GM18499 (cell line): ENCODE data around the gene COMT.
"Not testable (repeated sequence)": the region's sequence is repeated elsewhere in the genome, so short reads cannot be mapped to it uniquely, and the experiment has no call there.

Experiments used
- ATAC-seq: cut with Tn5 transposase; IDR thresholded peaks from one replicate; pipeline ENCODE4 v1.9.1; 2021; ENCODE audit warnings: moderate number of reproducible peaks; ENCODE audit not compliant: insufficient read depth, unreplicated experiment

COMT gene

DNA sequence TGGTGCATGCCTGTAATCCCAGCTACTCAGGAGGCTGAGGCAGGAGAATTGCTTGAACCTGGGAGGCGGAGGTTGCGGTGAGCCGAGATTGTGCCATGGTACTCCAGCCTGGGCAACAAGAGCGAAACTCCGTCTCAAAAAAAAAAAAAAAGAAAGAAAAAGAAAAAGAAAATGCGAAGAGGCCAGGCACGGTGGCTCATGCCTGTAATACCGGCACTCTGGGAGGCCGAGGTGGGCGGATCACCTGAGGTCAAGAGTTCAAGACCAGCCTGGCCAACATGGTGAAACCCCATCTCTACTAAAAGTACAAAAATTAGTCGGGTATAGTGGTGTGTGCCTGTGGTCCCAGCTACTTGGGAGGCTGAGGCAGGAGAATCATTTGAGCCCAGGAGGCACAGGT is 15.5 kb upstream of the COMT start:
- not testable (repeated sequence) for ATAC-seq

DNA sequence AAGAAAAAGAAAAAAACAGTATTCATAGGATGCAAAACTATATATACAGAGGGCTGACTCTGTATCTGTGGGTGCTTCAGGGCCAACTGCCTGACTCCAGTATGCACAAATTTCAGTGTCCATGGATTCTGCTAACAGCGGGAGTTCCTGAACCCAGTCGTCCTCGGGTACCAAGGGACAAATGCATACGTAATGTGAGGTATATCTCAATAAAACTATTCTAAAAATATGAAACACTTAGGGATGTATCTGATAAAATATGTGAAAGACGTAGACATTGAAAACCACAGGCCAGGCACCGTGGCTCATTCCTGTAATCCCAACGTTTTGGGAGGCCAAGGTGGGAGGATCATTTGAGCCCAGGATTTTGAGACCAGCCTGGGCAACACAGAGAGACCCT is 13.9 kb upstream of the COMT start:
- ATAC-seq, result no peak

DNA sequence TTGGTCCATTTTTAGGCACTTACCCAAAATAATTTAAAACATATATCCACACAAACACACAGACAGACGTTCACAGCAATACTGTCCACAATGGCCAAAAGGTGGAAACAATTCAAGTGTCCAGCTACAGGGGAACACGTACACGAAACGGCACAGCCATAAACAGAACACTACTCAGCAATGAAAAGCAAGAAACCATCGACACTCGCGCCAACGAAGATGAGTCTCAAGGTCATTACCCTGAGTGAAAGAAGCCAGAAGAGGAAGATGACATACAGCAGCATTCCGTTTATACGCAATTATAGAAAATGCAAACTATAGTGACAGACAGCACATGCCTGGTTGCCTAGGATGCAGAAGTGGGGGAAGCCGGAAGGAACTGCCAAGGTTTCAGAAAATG is 13.4 kb upstream of the COMT start:
- ATAC-seq, result no peak

DNA sequence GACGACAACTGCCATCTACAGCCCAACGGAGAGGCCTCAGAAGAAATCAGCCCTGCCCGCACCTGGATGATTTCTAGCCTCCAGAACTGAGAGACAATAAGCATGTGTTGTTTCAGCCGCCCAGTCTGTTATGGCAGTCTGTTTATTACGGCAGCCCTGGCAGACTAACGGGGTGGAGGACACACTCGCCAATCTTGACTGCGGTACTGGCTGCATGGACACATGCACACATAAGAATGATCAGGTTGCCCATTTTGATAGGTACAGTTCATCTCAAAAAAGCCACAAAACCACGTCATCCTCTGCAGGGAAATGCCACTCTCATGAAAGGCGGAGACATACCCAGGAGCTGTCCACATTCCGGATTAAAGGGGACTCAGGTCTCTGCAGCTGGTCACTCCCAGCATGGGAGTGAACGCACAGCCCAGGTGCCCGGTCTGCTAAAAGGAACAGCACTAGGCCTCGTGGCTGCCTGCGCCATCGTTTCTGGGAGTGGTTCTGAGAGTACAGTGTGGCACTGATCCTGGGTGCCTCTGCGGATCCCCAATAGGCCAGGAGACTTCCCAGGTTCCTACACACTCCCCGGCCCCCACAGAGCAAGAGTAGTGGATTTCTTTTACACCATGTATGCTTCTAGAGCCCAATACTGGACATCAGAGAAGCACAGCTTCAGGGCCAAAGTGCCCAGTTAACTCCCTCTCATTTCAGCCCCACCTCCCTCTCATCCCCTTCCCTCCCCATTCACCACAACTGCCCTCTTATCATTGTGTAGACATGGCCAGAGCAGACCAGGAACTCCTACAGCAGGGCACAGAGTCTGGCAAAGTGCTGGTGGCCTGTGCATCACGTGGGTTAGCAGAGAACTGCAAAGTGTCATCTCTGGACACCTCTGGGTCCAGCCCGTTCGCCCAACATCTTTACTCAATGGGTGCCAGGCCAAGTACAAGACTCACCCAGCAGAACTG is 11.7 kb upstream of the COMT start:
- no peak for ATAC-seq

DNA sequence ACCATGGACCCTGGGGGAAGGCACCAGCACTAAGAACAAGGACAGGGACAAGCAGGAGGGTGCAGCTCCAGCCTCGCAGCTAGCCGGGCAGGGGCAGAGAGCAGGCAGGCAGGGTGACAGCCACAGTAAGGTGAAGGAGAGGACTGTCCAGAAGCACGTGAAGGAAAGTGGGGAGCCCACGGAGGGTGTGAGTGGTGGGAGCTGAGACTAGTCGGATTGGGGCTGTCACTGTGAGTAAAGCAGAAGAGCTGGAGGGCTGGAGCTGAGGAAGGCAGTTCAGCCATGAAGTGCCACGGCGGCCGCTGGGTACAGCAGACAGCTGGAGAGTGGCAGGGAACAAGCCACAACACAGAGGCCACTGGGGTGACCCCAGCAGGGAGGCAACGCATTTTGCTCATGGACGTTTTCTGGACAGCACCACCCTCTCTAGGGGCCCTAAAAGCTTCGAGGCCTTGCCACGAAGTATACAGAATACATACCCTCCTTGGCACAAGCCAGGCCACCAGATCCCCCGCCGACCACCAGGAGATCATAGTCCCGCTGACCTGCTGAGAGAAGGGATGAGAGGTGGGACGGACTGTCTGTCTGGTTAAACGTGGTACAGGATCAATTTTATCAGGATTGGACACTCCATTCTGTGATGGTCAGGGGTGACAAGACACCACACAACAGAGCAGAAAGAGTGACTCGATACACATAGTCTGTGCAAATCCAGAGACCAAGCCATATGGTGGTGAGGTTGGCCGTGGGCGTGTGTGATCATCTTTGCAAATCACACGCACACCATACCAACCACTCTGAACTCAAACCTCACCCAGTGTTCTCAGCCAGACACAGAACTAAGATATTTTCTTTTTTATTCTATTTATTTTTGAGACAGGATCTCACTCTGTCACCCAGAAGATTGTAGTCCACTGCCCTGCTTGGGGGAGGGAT is 10.8 kb upstream of the COMT start:
- no peak for ATAC-seq

DNA sequence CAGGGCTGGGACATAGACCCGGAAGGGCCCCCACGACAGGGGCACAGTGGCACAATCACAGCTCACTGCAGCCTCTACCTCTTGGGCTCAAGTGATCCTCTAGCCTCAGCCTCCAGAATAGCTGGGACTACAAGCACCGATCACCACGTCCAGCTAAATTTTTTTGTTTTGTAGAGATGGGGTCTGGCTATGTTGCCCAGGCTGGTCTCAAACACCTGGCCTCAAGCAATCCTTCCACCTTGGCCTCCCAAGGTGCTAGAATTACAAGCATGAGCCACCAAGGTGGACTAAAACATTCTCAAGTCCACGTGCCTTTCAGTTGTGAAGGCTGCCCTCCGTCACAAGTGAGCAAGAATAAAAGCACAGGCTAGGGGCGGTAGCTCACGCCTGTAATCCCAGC is 10.1 kb upstream of the COMT start:
- ATAC-seq, result no peak

DNA sequence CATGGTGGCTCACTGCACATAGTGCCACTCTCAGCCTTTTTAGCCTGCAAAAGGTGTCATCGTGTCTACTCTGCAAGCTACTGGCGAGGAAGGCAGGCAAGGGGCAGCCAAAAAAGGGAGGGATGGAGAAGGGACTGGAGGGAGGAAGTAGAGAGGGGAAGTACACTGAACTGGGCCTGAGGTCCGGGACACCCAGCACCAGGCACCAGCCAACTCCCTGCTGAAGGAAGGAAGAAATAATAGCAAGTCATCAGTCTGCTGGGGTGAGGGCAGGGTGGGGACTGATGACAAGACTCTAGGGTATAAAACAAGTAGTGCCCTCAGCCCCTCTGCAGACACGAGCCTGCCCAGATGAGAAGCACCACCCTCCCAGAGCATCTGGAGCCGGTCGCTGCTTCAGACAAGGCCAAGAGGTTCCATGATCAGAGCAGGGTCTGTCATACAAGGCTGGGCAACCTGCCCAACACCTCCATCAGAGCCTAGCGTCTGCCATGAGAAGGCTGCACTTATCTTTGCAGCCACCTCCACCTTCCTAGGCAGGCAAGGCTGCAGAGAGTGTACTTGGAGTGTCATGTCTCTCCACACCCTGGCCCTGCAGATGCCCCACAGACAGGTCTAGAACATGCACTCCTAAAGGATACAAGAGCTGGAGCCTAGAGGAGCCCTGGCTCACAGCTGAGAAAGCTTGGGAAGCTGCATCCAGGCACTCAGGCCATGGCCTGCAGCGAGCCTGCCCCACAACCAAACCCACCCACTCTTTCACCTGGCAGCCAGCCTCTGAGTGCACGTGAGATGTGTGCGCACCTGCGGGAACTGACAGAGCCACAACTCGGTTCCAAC is 9.0 kb upstream of the COMT start:
- ATAC-seq, result no peak

DNA sequence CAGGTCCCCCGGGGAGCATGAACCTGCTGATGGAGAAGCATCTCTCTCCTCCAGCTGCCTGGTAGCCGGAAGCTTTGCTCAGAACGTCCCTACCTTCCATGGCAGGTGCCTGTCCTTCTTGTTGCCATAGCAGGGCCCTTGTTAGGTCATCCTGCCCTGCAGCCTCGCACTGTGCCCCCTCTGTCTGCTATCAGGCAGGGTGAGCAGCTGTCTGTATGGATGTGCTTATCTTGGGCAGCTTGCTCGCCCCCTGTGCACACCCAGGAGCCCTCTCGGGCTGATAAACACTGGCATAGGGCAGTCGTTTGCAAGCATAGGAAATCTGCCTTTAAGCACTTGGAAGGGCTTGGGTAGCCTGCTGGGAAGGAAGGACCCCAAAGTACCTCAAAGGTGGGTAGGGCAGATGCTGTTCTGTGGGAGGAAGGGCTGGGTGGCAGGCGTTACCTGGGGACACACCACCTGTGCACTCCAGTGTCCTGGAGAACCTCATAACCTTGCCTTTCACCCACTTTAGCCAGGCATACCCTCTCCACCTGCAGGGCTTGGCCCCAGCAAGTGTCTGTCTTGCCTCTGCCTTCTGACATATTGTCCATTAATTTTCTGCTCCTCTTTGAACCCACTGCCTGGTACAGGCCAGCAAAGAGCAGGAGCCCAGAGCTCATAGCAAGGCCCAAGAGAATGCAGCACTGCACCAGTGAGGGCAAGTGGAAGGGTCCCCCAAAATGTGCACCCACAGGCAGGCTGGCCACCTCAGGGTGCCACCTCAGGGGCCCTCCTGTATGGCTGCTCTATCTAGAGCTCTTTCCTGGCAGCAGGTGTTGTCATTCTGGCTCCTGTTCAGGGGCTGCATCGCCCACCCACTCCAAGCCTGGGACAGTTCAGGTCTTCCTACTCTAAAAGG is 8.0 kb upstream of the COMT start:
- no peak for ATAC-seq

DNA sequence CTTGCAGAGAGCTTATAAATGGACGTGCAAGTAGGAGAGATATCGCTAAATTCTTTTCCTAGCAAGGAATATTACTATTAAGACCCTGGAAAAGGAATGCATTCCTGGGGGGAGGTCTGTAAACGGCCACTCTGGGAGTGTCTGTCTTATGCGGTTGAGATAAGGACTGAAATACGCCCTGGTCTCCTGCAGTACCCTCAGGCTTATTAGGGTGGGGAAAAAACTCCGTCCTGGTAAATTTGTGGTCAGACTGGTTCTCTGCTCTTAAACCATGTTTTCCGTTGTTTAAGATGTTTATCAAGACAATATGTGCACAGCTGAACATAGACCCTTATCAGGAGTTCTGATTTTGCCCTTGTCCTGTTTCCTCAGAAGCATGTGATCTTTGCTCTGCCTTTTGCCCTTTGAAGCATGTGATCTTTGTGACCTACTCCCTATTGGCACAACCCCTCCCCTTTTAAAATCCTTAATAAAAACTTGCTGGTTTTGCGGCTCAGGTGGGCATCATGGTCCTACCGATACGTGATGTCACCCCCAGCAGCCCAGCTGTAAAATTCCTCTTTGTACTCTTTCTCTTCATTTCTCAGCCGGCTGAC is 6.4 kb upstream of the COMT start:
- ATAC-seq, result not testable (repeated sequence)

DNA sequence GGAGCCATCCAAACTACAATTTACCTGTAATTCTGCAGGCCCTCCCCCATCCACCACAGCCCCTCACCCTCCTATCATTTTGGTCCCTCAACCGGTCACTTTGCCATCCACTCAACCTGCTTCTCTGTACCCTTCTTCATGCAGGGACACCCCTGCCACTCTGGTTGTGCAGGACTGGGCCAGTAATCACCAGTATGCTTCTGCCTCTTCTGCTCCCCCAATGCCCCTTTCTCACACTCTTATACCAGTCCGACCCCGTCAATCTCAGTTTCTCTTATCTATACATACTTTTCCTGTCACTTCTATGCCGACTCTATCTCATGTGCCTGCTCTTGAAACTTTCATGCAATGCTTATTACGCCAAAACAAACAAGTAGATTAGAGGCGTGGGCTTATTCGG is 5.1 kb upstream of the COMT start:
- no peak for ATAC-seq

DNA sequence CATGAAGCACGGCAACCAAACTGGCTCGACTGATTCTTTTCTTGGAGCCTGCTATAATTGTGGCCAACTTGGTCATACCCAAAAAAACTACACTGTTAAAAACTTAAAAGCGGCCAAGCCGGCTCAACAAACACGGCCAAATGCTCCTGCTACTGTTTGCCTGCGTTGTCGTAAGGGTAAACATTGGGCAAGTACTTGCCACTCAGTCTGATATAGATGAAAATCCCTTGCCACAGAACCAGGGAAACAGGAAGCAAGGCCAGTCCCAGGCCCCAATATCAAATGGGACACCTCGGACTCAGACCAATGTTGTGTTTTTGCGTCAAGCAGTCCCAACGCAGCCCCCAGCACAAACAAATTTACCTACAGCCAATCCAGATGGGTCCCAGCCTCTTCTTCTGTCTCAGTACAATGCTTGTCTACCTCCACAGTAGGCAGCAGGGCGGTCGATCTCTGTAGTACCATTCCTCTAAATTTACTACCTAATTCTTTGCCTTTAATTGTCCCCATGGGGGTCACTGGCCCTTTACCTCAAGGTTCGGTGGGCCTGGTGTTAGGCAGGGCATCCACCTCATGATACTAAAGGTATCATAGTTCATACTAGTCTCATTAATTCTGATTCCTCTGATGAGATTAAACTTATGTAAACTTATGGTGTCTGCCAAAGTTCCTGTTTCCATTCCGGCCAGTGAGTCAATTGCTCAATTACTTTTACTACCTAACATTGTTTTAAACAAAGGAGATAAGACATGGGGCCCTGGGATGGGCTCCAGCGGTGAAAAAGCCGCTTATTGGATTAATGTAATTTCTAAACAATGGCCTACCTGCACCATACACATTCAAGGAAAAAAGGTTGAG is 3.7 kb upstream of the COMT start:
- ATAC-seq, result no peak

DNA sequence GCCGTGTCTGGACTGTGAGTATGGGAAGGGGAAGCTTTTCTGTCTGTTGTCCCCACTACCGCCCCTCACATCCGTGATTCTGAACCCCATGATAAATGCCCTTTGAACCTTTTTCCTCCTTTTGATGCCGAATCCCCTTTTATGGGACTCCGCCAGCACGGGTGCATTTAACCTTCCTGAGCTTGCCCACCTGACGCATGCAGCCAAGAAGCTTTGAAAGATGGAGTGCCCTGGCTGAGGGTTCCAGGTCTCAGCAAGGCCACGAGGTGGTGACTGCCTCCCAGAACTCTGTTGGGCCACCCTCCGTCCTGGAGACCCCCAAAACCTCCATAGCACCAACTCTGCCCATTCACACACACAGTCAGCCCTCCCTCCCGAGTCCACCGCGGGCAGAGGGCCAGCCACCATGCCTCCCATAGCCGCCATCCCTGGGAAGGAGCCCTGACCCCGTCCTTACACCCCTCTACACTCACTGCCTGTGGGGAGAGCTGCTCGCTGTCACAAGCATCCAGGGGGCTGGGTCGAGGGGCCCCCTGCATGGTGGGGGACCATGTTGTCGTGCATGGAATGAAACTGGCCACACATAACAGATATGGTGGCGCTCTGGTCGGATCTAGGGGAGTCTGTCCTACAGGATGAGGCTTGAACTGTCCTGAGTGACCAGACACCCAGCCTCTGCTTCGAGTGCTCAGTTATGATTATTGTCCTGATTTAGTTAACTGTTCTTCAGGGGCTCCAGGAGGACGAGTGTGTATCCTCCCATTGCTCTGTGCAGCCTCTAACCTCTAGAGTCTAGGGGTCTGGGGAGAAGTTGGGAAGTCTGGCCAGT is 822 bp upstream of the COMT start:
- no peak for ATAC-seq

DNA sequence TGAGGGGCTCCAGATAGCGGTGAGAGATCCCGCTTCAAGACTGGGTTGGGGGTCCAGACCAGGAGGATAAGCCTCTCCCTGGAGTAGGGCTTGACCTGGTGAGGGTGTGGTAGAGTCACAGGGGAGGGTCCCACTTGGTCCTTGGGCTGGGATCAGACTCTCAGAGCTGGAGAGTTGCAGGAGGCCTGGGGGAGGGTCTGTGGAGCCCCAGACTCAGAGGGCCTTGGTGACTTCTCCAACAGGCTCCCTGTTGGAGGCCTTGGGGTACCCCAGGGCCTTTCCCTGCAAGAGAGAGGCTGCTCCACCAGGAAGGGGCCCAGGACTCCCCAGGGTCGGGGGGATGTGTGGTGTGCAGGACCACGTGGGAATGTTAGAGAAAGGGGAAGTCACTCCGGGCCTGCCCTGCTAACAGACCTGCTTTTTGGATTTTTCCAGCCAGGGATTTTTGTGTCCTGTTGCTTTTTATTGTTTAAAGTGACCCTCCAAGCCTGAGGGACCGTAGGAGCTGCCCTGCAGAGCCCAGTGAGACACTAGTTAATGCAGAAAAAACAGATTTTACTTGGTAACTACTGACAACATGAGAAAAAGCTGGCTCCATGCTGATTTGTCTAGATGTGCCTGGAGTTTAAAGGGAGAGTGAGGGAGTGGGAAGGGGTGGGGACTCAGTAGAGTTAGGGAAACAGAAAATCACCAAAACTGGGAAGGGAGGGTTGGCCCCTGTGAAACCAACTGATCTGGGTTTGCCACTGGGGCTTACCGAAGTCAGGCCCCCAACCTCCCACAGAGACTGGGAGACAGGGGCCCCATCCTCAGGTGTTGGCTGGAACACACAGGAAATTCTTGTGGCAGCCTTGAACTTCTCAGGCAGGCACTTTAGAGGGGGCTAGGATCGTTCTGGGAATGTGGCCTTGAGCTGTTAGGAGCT is 847 bp downstream of the COMT start:
- no peak for ATAC-seq

DNA sequence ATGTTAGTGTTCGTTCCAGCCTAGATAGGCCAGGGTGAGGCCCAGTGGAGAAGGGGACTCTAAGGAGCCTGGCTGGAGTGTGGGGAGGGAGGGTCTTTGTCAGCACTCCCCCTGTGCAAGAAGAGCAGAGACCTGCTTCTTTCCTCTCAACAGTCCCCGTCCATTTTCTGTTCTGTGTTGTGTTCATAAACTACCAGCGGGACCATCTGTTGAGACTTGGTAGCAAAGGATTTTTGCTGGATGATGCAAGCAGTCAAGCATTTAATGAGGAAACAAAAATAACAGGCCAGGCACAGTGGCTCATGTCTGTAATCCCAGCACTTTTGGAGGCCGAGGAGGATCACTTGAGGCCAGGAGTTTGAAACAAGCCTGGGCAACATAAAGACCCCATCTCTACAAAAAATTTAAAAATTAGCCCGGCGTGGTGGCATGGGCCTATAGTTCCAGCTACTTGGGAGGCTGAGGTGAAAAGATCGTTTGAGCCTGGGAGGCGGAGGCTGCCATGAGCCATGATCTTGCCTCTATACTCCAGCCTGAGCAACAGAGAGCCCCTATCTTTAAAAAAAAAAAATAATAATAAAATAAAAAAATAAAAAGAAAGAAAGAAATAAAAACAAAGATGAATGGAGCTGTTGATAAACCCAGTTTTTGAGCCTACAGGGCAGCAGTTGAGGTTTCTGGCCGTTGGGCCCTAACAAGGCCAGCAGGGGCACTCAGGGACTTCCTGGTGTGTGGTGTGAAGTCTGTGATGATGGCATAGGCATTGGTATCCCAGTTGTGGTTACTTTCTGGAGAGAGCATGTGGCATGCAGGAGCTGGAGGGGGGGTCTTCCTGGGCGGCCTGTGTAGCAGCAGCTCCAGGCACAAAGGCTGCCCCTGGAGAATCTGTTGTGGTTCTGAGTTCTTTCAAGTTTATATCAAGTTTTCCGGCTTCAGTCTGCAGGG is 1.8 kb downstream of the COMT start:
- ATAC-seq, result no peak
